ENCODE data around the gene C1S. TPM values are rescaled to one million over a fixed set of nuclear protein-coding genes. Genes with fewer than 3 reads are reported as not detected.

Gene C1S
- total RNA-seq, 1 donor from 2014 or later, result 47.3 TPM

DNA sequence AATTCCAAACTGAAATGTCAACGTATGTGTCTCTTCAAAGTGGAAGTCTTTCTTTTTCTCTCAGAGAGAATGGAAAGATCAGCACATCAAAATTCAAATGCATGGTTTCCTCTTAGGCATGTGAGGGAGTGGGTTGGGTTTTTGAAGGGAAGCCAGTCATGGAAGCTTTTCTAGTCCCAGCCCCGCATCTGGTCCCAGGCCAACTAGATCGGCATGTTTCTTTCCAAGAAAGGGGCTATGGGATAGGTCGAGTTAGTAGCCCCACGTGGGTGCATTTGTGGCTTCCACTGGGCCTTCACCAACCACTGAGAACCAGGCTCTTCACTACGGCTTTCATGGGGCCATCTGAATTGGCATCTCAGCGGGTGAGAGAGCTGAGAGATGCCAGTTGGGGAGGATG lies 6.6 kb downstream of the C1S start:
- TF ChIP-seq, protein P1, sequence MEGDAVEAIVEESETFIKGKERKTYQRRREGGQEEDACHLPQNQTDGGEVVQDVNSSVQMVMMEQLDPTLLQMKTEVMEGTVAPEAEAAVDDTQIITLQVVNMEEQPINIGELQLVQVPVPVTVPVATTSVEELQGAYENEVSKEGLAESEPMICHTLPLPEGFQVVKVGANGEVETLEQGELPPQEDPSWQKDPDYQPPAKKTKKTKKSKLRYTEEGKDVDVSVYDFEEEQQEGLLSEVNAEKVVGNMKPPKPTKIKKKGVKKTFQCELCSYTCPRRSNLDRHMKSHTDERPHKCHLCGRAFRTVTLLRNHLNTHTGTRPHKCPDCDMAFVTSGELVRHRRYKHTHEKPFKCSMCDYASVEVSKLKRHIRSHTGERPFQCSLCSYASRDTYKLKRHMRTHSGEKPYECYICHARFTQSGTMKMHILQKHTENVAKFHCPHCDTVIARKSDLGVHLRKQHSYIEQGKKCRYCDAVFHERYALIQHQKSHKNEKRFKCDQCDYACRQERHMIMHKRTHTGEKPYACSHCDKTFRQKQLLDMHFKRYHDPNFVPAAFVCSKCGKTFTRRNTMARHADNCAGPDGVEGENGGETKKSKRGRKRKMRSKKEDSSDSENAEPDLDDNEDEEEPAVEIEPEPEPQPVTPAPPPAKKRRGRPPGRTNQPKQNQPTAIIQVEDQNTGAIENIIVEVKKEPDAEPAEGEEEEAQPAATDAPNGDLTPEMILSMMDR (IDR thresholded peaks at IDR 0.05; ENCODE audit: unreplicated experiment), result no peak
- peaks cover 6% of the 10 kb centered on the region for H3K27me3 Mint-ChIP-seq (ENCODE audit: low read depth)
- peaks cover 18% of the 10 kb centered on the region for H3K4me1 Mint-ChIP-seq
- H3K9me3 Mint-ChIP-seq, result no peaks in the 10 kb centered on the region
- H3K36me3 Mint-ChIP-seq, result peaks cover 9% of the 10 kb centered on the region
- H3K27ac Mint-ChIP-seq, result no peak overlapping the region
- H3K4me3 Mint-ChIP-seq, result no peak overlapping the region
- DNase-seq (ENCODE audit: low spot score in 2 of 2, unreplicated experiment in 2 of 2), result no peak

DNA sequence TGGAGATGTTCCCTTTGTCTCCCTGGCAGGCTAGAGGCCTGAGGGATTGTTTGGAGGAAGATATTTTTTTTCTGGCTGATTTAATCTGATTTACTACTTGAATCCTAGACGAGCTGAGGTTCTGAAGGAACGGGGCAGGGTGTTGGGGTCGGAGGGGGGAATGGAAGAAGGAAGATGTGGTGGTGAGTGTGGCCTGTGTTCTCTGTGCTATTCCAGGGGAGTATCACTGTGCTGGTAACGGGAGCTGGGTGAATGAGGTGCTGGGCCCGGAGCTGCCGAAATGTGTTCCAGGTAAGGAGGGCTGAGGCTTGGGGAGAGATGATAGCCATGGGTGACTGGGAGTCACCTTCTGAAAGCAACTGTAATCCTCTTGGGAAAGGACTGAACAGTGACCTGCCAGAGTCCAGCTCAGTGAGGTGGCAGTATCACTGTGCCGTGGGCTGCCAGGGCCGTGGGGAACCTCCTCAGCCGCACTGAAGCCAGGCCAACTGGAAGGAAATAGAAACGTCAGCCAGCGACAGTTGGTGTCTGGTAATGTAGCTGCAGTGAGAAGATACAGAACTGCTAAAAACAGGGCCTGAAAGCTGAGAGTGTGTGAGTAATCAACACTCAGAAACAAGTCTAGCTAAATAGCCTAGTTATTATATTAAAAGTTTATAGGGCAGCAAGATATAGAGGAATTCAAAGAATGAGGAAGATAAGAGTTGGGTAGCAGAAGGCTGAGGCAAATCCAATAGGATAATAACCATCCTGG lies 7.9 kb downstream of the C1S start:
- Mint-ChIP-seq H3K9me3 (no peaks in the 10 kb centered on the region), H3K27me3 (ENCODE audit: low read depth) (peaks cover 11% of the 10 kb centered on the region), H3K4me3 (no peak overlapping the region), H3K27ac (peak overlapping the region; percentile 79), H3K36me3 (peaks cover 9% of the 10 kb centered on the region), H3K4me1 (peaks cover 18% of the 10 kb centered on the region)
- TF ChIP-seq, protein P1 (IDR thresholded peaks at IDR 0.05; ENCODE audit: unreplicated experiment), result no peak
- DNase-seq (ENCODE audit: low spot score in 2 of 2, unreplicated experiment in 2 of 2), result no peak

DNA sequence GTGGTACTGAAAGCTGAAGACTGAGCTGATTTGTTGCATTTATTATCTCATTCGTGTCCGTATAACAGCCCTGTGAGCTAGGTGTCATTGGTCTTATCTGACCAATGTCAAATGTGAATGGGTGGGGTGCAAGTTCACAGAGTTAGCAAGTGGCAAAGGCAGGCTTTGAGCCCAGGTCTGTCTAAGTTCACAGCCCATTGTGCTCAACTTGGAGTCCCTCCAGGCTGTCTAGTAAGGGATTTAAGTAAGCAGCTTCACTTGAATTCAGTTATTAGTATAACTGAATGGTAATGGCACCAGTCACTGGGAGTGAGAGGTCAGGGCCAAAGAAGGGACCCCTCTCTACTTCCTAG lies 8.5 kb downstream of the C1S start:
- Mint-ChIP-seq H3K36me3 (peaks cover 9% of the 10 kb centered on the region), H3K27me3 (ENCODE audit: low read depth) (peaks cover 15% of the 10 kb centered on the region), H3K4me3 (no peak overlapping the region), H3K27ac (peak overlapping the region; percentile 79), H3K9me3 (no peaks in the 10 kb centered on the region), H3K4me1 (peaks cover 18% of the 10 kb centered on the region)
- no peak for DNase-seq (ENCODE audit: low spot score in 2 of 2, unreplicated experiment in 2 of 2)
- TF ChIP-seq, protein P1 (IDR thresholded peaks at IDR 0.05; ENCODE audit: unreplicated experiment), result no peak

DNA sequence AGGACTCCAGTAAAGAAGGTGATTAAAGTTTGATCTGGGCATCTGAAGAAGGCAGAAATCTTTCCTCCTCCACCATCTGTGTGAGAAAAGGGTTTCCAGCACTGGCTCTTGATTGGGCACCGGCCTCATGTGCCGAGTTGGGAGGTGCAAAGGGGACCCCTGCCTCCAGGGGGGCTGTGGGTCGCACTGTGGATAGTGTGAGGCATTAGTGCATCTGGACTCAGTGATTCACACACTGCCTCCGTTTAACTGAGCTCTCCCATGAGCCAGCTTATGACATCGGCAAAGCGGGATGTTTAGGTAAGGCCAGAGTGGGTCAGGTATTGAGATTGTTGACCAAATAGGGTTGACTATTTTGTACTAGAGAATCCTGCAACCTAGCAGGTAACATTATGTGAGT lies 8.9 kb downstream of the C1S start:
- Mint-ChIP-seq H3K27me3 (ENCODE audit: low read depth) (peaks cover 15% of the 10 kb centered on the region), H3K4me1 (peaks cover 18% of the 10 kb centered on the region), H3K27ac (peak overlapping the region; percentile 79), H3K4me3 (no peak overlapping the region), H3K9me3 (no peaks in the 10 kb centered on the region), H3K36me3 (peaks cover 9% of the 10 kb centered on the region)
- TF ChIP-seq, protein P1 (IDR thresholded peaks at IDR 0.05; ENCODE audit: unreplicated experiment), result no peak
- no peak for DNase-seq (ENCODE audit: low spot score in 2 of 2, unreplicated experiment in 2 of 2)

DNA sequence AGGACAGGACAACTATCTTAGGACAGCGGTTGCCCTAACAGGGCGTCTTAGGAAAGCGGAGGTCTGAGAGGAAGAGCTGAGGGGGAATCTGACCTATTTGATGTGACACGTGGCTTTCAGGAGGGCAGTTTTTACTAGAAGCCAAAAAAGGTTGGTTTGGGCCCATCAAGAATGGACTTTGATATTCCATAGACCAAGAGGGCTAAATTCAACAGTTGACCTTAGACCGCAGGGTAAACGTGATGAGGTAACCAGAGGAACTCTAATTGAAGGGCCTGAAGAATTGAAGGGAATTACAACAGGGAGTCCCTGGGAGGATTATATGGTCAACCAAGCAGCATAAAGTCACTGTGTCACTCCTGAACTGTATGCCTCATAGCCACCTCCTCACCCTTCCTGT lies 11.5 kb downstream of the C1S start:
- H3K9me3 Mint-ChIP-seq, result no peaks in the 10 kb centered on the region

More for the DNA sequence above, 11.5 kb downstream of the C1S start:
- Mint-ChIP-seq H3K4me1 (peaks cover 18% of the 10 kb centered on the region), H3K36me3 (peaks cover 2% of the 10 kb centered on the region), H3K27ac (no peak overlapping the region), H3K4me3 (no peak overlapping the region), H3K27me3 (ENCODE audit: low read depth) (peaks cover 25% of the 10 kb centered on the region)
- DNase-seq (ENCODE audit: low spot score in 2 of 2, unreplicated experiment in 2 of 2), result no peak
- TF ChIP-seq, protein P1 (IDR thresholded peaks at IDR 0.05; ENCODE audit: unreplicated experiment), result no peak
